Activated T-cell treated with anti-CD3 and anti-CD28 coated beads, Interleukin-2, amount 50 U/mL, for 4 hours (primary cell): ENCODE results near the gene GZMH. TPM values are rescaled to one million over a fixed set of nuclear protein-coding genes. Genes with fewer than 3 reads are reported as not detected.
"Not testable (repeated sequence)": the region's sequence is repeated elsewhere in the genome, so short reads cannot be mapped to it uniquely, and the experiment has no call there.

Source experiments
- ATAC-seq, 2 donors: fragments of 200-7000 bp; cut with Tn5 transposase; one replicate each; pipeline ENCODE4 v1.10.0; 2021
- DNase-seq: peaks from one replicate; pipeline ENCODE4 v3.0.0-alpha.2; 2020
- H3K27me3 Mint-ChIP-seq: one replicate; pipeline ENCODE4 v1.8.0; 2021; ENCODE audit warnings: low read depth, mixed read lengths
- H3K36me3 Mint-ChIP-seq: one replicate; pipeline ENCODE4 v1.8.0; 2022; ENCODE audit warnings: mixed read lengths; ENCODE audit not compliant: insufficient read depth
- H3K4me1 Mint-ChIP-seq: one replicate; pipeline ENCODE4 v1.8.0; 2021; ENCODE audit warnings: low read depth, mixed read lengths
- H3K4me3 Mint-ChIP-seq: one replicate; pipeline ENCODE4 v1.8.0; 2021; ENCODE audit warnings: mild to moderate bottlenecking, moderate library complexity, mixed read lengths
- H3K9me3 Mint-ChIP-seq: one replicate; pipeline ENCODE4 v1.8.0; 2021; ENCODE audit warnings: mixed read lengths
- total RNA-seq, 3 donors: library from RNA; stranded (reverse); gene quantifications; one replicate each; pipeline ENCODE4 v1.2.1, GENCODE V29; 2021

The GZMH gene, protein sequence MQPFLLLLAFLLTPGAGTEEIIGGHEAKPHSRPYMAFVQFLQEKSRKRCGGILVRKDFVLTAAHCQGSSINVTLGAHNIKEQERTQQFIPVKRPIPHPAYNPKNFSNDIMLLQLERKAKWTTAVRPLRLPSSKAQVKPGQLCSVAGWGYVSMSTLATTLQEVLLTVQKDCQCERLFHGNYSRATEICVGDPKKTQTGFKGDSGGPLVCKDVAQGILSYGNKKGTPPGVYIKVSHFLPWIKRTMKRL
- 100 to 1,000 TPM in 1 of 3 donors, 10 to 100 TPM in 2; 34.7 to 116 (median 58.8) TPM for total RNA-seq

DNA sequence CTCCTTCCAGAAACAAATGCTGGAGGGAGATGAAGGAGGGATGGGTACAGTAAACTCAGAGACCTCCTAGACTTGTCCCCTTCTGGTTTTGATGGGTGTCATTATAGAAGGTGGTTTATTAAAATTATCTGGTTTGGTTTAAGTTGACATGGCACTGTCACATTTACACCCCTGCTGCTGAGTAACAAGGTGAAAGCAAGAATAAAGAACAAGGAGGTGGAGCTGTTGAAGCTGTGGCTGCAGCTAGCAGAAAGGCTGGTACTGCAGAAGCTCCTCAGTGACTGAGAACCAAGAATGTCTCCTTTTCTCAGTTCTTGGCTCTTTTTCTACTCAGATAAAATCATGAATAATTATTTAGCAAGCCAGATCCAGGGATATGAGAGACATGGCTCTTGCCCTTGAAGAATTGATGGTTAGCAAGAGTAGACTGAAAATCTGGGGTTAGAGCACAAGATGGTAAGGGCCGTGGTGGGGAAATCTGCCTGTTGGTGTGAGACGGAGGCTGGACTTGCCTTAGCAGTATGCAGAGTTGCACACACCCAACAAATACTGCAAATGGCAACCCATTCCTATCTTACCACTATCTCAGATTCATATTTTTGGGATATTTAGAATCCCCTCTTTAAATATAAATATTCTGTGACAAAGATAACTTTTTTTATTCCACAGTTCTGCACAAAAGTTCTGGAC lies at the start of gene GZMH:
Gene GZMH, minus strand, starts transcription at position 31 of the 690 bp plus-strand sequence. CDS start 72 bp downstream, outside the sequence.
- Mint-ChIP-seq H3K27me3 (no peaks in the 10 kb centered on the region), H3K9me3 (no peaks in the 10 kb centered on the region), H3K4me1 (peaks cover 55% of the 10 kb centered on the region), H3K4me3 (peak within 1 kb of the TSS; percentile 70), H3K36me3 (no peaks in the 10 kb centered on the region)
- DNase-seq (no peak), ATAC-seq (peak; percentile 89 to 93)

DNA sequence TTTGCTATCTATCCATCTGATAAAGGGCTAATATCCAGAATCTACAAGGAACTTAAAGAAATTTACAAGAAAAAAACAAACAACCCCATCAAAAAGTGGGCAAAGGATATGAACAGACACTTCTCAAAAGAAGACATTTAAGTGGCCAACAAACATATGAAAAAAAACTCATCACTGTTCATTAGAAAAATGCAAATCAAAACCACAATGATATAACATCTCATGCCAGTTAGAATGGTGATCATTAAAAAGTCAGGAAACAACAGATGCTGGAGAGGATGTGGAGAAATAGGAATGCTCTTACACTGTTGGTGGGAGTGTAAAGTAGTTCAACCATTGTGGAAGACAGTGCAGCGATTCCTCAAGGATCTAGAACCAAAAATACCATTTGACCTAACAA lies 38.9 kb upstream of the GZMH start:
- H3K4me3 Mint-ChIP-seq, ATAC-seq, H3K36me3 Mint-ChIP-seq, H3K4me1 Mint-ChIP-seq, H3K27me3 Mint-ChIP-seq, DNase-seq: not testable (repeated sequence)
- H3K9me3 Mint-ChIP-seq, result peaks cover 14% of the 10 kb centered on the region

DNA sequence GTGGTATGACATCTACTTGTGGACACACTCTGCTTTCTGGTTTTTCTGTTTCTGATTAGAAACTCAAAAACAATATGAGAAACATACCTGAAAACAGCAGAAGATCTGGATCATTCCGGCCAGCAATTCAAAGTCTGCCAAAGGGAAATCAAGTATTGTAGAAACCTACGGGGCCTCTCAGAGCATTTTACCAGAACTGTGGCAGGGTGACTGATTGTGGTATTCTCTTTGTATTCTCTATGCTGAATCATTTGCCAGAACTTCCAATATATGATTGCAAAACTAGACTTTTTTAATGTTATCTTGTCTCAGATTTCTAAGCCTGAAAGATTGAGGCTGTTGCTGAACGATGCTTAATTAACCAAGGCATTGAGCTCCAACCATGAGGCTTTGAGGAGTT lies 30.4 kb upstream of the GZMH start:
- no peaks in the 10 kb centered on the region for H3K9me3 Mint-ChIP-seq
- no peaks in the 10 kb centered on the region for H3K36me3 Mint-ChIP-seq
- DNase-seq, result no peak
- H3K4me3 Mint-ChIP-seq, result no peak overlapping the region
- H3K27me3 Mint-ChIP-seq, result peaks cover 9% of the 10 kb centered on the region
- H3K4me1 Mint-ChIP-seq, result peaks cover 4% of the 10 kb centered on the region
- ATAC-seq, result peak; percentile 73 to 88

DNA sequence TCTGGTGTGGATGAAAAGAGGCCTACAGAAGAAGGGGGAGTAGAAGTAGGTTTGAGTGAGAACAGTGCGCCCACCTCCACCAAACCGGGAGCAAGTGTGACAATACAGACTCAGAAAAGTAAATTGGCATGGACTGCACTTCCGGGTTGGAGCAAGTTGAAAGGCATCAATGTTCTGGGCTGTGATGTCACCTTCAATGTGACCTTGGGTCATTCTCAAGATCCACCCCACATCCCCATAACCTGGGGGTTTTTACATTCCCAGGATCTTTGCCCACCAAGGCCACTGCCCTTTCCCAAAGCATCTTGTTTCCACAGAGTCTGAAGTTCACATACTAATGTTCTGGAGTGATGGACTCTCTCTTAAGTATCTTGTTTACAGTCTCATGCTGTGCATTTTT lies 29.8 kb upstream of the GZMH start:
- ATAC-seq, result no peak
- Mint-ChIP-seq H3K27me3 (peaks cover 9% of the 10 kb centered on the region), H3K9me3 (no peaks in the 10 kb centered on the region)

DNA sequence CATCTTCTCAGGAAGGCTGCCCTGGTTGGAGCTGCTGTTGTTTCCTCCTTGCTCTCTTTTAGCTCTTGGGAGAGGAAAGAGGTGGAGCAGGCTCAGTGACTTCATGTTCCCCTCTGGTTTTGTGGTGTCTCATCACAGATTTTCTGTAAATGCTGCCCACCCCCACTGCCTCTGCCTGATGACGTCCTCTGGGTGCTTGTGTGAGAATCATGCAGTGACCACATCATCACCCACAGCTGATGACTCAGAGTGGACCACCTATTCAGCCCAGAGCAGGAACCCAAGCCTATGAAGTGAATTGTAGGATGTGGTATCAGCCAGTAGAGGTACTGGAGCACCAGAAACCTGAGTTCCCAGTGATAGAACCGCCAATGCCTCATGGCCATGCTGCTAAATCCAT lies 24.7 kb upstream of the GZMH start, which contains the start of gene GZMB:
Gene GZMB, minus strand, starts transcription at position 33 of the 400 bp plus-strand sequence. Its CDS starts 30 bp downstream, at position 3.
- Mint-ChIP-seq H3K9me3 (no peaks in the 10 kb centered on the region), H3K4me1 (peaks cover 16% of the 10 kb centered on the region), H3K27me3 (peaks cover 2% of the 10 kb centered on the region), H3K36me3 (peaks cover 12% of the 10 kb centered on the region), H3K4me3 (peak within 1 kb of the TSS; percentile 84)
- DNase-seq, result peak; percentile 53
- peak; percentile 83 to 91 for ATAC-seq

More for the DNA sequence above, 29.8 kb upstream of the GZMH start:
- no peak overlapping the region for H3K4me3 Mint-ChIP-seq
- peaks cover 10% of the 10 kb centered on the region for H3K4me1 Mint-ChIP-seq
- DNase-seq, result no peak
- H3K36me3 Mint-ChIP-seq, result no peaks in the 10 kb centered on the region

DNA sequence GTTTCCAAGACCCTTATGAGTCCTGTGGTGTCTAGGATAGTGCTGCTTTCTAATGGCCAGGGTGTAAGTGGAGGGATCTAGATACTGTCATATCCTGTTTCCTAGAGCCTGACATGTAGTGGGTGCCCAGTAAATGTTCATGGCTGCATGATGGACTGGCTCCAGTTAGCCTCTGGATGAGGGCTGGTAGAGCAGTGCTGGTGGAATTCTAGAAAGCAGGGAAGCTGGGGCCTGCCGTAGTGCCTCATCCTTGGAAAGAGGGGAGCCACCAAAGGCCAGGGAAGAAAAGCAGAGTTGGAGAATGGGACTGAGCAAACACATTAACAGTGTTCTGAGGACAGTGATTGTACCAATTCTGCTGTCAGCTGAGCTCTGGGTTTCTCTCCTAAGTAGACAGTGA lies 23.9 kb upstream of the GZMH start:
- peaks cover 2% of the 10 kb centered on the region for H3K27me3 Mint-ChIP-seq
- H3K4me3 Mint-ChIP-seq, result peak overlapping the region; percentile 84
- H3K4me1 Mint-ChIP-seq, result peaks cover 16% of the 10 kb centered on the region
- peaks cover 12% of the 10 kb centered on the region for H3K36me3 Mint-ChIP-seq
- DNase-seq (no peak), ATAC-seq (no peak)
- no peaks in the 10 kb centered on the region for H3K9me3 Mint-ChIP-seq

DNA sequence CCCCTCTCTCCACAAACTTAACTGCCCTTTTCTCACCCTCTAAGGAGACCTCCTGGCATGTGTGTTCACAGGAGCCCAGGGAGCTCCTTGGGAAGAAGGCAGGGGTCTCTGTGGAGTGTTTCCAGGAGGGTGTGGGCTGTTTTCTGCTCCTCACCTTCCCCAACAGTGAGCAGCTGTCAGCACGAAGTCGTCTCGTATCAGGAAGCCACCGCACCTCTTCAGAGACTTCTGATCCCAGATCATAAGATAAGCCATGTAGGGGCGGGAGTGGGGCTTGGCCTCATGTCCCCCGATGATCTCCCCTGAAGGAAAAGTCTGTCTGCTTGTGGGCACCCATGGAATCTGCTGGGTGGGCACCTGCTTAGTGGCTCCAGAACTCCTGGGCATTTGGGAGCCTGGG lies 23.3 kb upstream of the GZMH start:
- DNase-seq (no peak), ATAC-seq (no peak)
- peaks cover 12% of the 10 kb centered on the region for H3K36me3 Mint-ChIP-seq
- H3K9me3 Mint-ChIP-seq, result no peaks in the 10 kb centered on the region
- peaks cover 16% of the 10 kb centered on the region for H3K4me1 Mint-ChIP-seq
- H3K4me3 Mint-ChIP-seq, result peak overlapping the region; percentile 84
- no peaks in the 10 kb centered on the region for H3K27me3 Mint-ChIP-seq

DNA sequence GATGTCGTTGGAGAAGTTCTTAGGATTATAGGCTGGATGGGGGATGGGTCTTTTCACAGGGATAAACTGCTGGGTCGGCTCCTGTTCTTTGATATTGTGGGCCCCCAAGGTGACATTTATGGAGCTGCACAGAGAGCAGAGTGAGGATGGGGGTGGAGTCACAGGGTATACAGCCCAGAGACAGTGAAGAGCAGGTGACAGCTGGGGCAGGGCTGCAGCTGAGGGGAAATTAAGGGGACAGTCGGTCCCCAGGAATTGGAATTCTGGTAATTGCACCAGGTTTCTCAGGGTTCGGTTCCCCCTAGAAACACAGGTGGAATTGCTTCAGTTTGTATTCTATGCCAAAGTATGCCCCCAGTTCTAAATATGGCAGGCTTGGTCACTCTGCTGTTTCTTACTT lies 22.9 kb upstream of the GZMH start:
- Mint-ChIP-seq H3K4me3 (peak overlapping the region; percentile 84), H3K27me3 (no peaks in the 10 kb centered on the region), H3K4me1 (peaks cover 18% of the 10 kb centered on the region), H3K9me3 (no peaks in the 10 kb centered on the region), H3K36me3 (peaks cover 12% of the 10 kb centered on the region)
- no peak for DNase-seq
- ATAC-seq, result no peak

DNA sequence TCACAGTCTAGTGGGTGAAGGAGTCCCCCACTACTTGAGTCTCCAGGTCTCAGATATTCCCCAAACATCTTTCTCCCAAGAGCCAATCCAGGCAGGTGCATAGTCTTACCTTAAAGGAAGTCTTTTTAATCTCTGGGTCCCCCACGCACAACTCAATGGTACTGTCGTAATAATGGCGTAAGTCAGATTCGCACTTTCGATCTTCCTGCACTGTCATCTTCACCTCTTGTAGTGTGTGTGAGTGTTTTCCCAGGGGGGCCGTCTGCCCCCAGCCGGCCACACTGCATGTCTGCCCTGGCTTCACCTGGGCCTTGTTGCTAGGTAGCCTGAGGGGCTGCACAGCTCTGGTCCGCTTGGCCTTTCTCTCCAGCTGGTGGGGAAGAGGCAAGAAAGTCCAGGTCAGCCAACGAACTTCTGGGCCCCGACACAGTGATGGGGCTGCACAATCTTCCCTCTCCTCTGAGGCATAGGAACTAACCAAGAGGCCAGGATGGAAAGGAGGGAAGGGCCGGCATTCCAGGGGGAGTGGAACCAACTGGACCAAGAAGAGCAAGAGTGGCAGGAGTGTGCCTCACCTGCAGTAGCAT lies 22.4 kb upstream of the GZMH start:
- Mint-ChIP-seq H3K27me3 (no peaks in the 10 kb centered on the region), H3K4me1 (peaks cover 18% of the 10 kb centered on the region), H3K36me3 (peaks cover 12% of the 10 kb centered on the region), H3K9me3 (no peaks in the 10 kb centered on the region), H3K4me3 (peak overlapping the region; percentile 84)
- DNase-seq, result no peak
- ATAC-seq, result no peak

DNA sequence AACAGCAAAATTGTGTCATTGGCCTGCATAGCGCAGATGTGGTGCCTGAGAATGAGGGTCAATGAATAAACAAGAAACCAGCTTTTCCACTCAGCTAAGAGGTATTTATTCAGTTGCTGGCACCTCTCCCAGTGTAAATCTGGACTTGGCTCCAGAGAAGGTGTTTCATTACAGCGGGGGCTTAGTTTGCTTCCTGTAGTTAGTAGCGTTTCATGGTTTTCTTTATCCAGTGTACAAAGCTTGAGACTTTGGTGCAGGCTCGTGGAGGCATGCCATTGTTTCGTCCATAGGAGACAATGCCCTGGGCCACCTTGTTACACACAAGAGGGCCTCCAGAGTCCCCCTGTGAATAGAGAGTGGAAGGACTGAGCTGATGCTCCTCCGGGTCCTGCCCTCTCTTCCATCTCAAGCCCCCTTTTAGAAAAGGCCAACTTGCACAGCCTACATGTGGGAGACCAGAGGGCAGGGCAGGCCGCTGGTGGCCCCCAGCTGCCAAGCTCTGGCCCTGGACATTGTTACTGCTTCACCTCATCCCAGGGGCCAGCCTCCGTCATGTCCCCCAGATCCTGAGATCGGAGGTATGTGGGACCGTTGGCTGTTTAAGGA lies 21.5 kb upstream of the GZMH start:
- no peak for ATAC-seq
- DNase-seq, result no peak

DNA sequence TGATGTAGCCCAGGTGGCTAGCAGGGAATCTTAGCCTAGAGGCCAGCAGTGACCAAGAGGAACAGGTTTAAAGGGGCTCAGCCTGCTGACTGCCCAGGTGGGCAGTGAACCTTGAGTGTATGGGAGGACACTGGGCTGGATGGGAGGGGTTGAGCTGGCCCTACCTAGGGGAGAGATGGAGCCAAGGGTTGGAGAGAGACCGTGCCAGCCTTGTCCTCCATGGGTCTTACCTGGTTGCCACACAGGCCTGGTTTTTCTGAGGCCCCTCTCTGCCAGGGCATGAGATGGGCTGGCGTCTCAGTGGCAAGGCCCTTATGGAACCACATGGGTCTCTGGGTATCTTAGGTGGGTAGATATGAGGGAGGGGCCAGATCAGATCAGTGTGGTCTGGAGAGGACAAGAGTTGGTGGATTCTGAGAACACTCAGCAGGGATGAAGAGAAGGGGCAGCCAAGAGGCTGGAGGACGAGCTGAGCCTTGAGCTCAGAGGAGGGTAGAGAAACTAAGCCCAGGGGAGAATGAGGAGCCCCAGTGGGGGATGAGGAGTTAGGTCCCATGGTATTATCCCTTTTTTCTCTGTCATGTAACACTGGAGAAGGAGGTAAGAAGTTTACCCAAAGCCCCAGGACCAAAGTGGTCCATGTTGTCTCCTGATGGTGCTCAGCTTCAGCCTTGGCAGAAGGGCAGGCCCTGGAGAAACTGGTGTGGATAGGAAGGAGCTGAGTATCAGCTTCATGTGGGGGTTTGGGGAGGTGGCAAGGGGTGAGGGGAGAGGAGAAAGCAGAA lies 20.8 kb upstream of the GZMH start:
- Mint-ChIP-seq H3K4me1 (peaks cover 16% of the 10 kb centered on the region), H3K4me3 (peak overlapping the region; percentile 84), H3K27me3 (no peaks in the 10 kb centered on the region), H3K9me3 (no peaks in the 10 kb centered on the region), H3K36me3 (peaks cover 12% of the 10 kb centered on the region)
- DNase-seq (no peak), ATAC-seq (no peak)

More for the DNA sequence above, 21.5 kb upstream of the GZMH start:
- H3K4me1 Mint-ChIP-seq, result peaks cover 16% of the 10 kb centered on the region
- peaks cover 12% of the 10 kb centered on the region for H3K36me3 Mint-ChIP-seq
- H3K9me3 Mint-ChIP-seq, result no peaks in the 10 kb centered on the region
- peak overlapping the region; percentile 84 for H3K4me3 Mint-ChIP-seq
- H3K27me3 Mint-ChIP-seq, result no peaks in the 10 kb centered on the region

DNA sequence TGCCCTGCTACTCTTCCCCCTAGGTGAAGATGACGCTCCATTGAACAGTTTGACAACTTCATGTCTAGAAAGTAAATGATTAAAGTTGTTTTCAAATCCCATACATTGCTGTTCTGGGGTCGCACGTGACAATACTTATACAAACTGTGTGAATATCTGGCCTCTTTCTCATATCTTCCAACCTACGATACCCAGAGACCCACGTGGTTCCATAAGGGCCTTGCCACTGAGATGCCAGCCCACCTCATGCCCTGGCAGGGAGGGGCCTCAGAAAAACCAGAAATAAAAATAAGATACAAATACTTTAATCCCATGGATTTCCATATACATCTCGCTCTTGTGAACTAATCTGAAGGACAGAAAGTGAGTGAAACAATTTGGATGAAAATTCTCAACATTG lies 20.0 kb upstream of the GZMH start:
- Mint-ChIP-seq H3K4me3 (peak overlapping the region; percentile 84), H3K27me3 (no peaks in the 10 kb centered on the region), H3K36me3 (peaks cover 12% of the 10 kb centered on the region), H3K9me3 (no peaks in the 10 kb centered on the region), H3K4me1 (peaks cover 12% of the 10 kb centered on the region)
- no peak for DNase-seq
- no peak for ATAC-seq

DNA sequence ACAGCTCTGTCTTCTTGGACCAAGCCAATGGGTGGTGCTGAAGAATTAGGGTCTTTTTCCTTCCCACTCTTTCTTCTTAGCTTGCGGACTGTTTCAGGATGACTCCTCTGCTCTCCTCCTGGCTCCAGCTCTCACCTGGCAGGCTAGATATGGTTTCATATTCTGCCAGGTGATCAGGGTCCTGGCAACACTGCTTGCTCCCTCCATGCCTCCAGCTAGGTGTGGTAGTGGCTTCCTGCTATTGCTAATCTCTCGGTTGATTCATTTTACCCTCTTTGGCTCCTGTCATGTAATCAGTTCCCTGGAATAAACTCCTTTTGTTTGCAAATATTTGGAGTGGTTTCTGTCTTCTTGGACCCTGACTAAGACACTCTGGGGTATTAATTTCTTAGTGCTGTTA lies 4.3 kb upstream of the GZMH start:
- no peak for ATAC-seq
- no peaks in the 10 kb centered on the region for H3K9me3 Mint-ChIP-seq
- no peak for DNase-seq
- H3K27me3 Mint-ChIP-seq, result no peaks in the 10 kb centered on the region
- H3K36me3 Mint-ChIP-seq, result no peaks in the 10 kb centered on the region
- no peak overlapping the region for H3K4me3 Mint-ChIP-seq
- peaks cover 29% of the 10 kb centered on the region for H3K4me1 Mint-ChIP-seq

DNA sequence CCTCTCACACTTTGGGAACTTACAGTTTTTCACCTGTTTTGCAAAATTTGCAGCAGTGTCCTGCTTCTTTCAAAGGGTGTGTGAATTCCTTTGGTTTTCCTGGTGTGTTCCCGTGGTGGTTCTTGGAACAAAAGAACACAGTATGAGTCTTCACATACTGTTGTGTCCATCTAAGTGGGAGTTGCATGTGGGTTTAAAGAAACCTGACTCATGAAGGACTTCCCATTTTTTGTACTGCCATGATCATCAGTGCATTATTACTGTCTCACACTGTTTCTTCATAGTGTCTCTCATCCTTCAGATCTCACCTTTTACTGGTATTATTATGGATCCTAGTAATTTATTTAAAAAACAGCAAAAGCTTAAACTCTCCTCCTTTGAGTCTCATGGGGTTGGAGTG lies 3.8 kb upstream of the GZMH start:
- H3K4me1 Mint-ChIP-seq, result peaks cover 33% of the 10 kb centered on the region

More for the DNA sequence above, 3.8 kb upstream of the GZMH start:
- H3K36me3 Mint-ChIP-seq, result no peaks in the 10 kb centered on the region
- ATAC-seq (no peak), DNase-seq (no peak)
- no peaks in the 10 kb centered on the region for H3K9me3 Mint-ChIP-seq
- H3K4me3 Mint-ChIP-seq, result no peak overlapping the region
- no peaks in the 10 kb centered on the region for H3K27me3 Mint-ChIP-seq
